ENCODE results near the gene RTN4R. TPM values are rescaled to one million over a fixed set of nuclear protein-coding genes. Genes with fewer than 3 reads are reported as not detected.
A peak's percentile ranks its signal among the peaks of the same experiment; 100 is the strongest.

The RTN4R gene
- total and polyA plus RNA-seq, 9 of the 15 experiments (the other 6 are each of a cell fraction or from before 2014, with no cell fraction given), result 0.04 to 2.8 (median 1.4) TPM; not detected in 3

- Histone ChIP-seq H3K36me3 (ENCODE audit: control insufficient read depth, insufficient read depth, low read length) (no peaks in the 10 kb centered on the region), H3K4me1 (replicated peaks in 1 of 2; ENCODE audit: control insufficient read depth in 2 of 2, insufficient read depth in 2 of 2, low read length in 2 of 2) (peaks cover 0 to 58% of the 10 kb centered on the region in 2 experiments; a peak in 2 of 5 replicates), H3K9me1 (ENCODE audit: control insufficient read depth, insufficient read depth, low read length) (peaks cover 7% of the 10 kb centered on the region), H2AFZ (ENCODE audit: low read depth, low read length) (no peak overlapping the region), H3K79me2 (ENCODE audit: control insufficient read depth, insufficient read depth, low read length) (no peaks in the 10 kb centered on the region), H3K9me3 (replicated peaks; ENCODE audit: control insufficient read depth, insufficient read depth, low read depth, low read length) (no peaks in the 10 kb centered on the region), H3K27me3 (ENCODE audit: control insufficient read depth in 2 of 2, insufficient read depth in 2 of 2, low read length in 2 of 2) (peaks cover 89 to 99% of the 10 kb centered on the region in 2 experiments), H4K20me1 (replicated peaks; ENCODE audit: control insufficient read depth, insufficient read depth, low read length) (peaks cover 65% of the 10 kb centered on the region), H3K27ac (ENCODE audit: extremely low read depth, low read depth, low read length) (no peak overlapping the region), H3K4me2 (ENCODE audit: insufficient read depth, low read length) (no peak overlapping the region), H3K4me3 (no peak overlapping the region), H3K9ac (ENCODE audit: insufficient read depth in 1 of 2, low read depth in 2 of 2, low read length in 2 of 2) (peak overlapping the region in 1 of 2 experiments; percentile 37; a peak in 1 of 4 replicates)
- FAIRE-seq (no peak), DNase-seq (ENCODE audit: extremely low read depth in 1 of 4, low spot score in 3 of 4) (no peak), ATAC-seq (no peak; the same call in 2 of the 3 replicates)
- in situ Hi-C loops (cut with MboI) (no loop called here), intact Hi-C loops (cut with micrococcal nuclease) (loop anchor here (10.0 kb wide), 1 partner anchor 256 kb away; no protein-coding TSS in a partner anchor)
- 2% methylated on average over 11 of the region's 11 CpGs for WGBS (ENCODE audit: insufficient coverage, low coverage, missing lambda C conversion rate)
- ChIA-PET POLR2A (interaction anchor here (0.5 to 5.0 kb wide), 6 partner anchors 16 to 729 kb away, joined by 3 to 30 read pairs (median 3); no protein-coding TSS in a partner anchor), CTCF (ENCODE audit: low intra/inter-chr PET ratio) (no interaction called here)
- BruUV-seq (replicated peaks), result no TSS peak
- no peak for TF ChIP-seq THAP12 (CRISPR knock-in tag; IDR thresholded peaks at IDR 0.05)
- TF ChIP-seq MYC (IDR thresholded peaks at IDR 0.05; ENCODE audit: low read depth, low read length), result no peak
- 0 out of 2 replicates have a peak, but pooled peaks have one; percentile 17 for TF ChIP-seq MYC (CRISPR knock-in tag; IDR thresholded peaks at IDR 0.05; ENCODE audit: borderline replicate concordance, low read depth)
- 0 out of 2 replicates have a peak, but pooled peaks have one; percentile 58 for TF ChIP-seq CAMTA2 (CRISPR knock-in tag; conservative IDR thresholded peaks at IDR 0.05)
- peak; percentile 55 for TF ChIP-seq ARID4B (CRISPR knock-in tag; IDR thresholded peaks at IDR 0.05)
- TF ChIP-seq FOXA1 (IDR thresholded peaks at IDR 0.05; ENCODE audit: borderline replicate concordance), result no peak
- no peak for TF ChIP-seq HIVEP1 (CRISPR knock-in tag; IDR thresholded peaks at IDR 0.05)
- no peak for TF ChIP-seq ZNF212 (CRISPR knock-in tag; IDR thresholded peaks at IDR 0.05)
- TF ChIP-seq NRF1 (conservative IDR thresholded peaks at IDR 0.05 in 1 of 2, IDR thresholded peaks at IDR 0.05 in 1 of 2), result no peak
- no peak for TF ChIP-seq ZNF699 (CRISPR knock-in tag; IDR thresholded peaks at IDR 0.05; ENCODE audit: insufficient replicate concordance)
- TF ChIP-seq THAP7 (CRISPR knock-in tag; IDR thresholded peaks at IDR 0.05), result no peak
- peak; percentile 57; the same call in 1 of the 2 replicates for TF ChIP-seq ZNF143 (CRISPR knock-in tag; IDR thresholded peaks at IDR 0.05)
- no peak for TF ChIP-seq TRIM24 (IDR thresholded peaks at IDR 0.05)
- TF ChIP-seq CEBPG (CRISPR knock-in tag; IDR thresholded peaks at IDR 0.05), result peak; percentile 58
- TF ChIP-seq CEBPG (tag; conservative IDR thresholded peaks at IDR 0.05 in 1 of 2, IDR thresholded peaks at IDR 0.05 in 1 of 2), result no peak
- peak; percentile 21 for TF ChIP-seq SETDB1 (IDR thresholded peaks at IDR 0.05; ENCODE audit: low read length)
These were observed 37.2 kb downstream of the RTN4R start for GRCh38 chr22:20230777-20231420.

All from K562 (cell line).